Stimulated activated CD4-positive, alpha-beta T cell treated with anti-CD3 and anti-CD28 coated beads, TNF-alpha, amount 100 ng/mL, for 24 hours (primary cell): ENCODE results near the gene KATNB1.

Experiments
- DNase-seq, 3 experiments: peaks; one replicate each; pipeline ENCODE4 v3.0.0-alpha.2; 2020; ENCODE audit warnings: low read depth in 3 of 3

Gene KATNB1, protein sequence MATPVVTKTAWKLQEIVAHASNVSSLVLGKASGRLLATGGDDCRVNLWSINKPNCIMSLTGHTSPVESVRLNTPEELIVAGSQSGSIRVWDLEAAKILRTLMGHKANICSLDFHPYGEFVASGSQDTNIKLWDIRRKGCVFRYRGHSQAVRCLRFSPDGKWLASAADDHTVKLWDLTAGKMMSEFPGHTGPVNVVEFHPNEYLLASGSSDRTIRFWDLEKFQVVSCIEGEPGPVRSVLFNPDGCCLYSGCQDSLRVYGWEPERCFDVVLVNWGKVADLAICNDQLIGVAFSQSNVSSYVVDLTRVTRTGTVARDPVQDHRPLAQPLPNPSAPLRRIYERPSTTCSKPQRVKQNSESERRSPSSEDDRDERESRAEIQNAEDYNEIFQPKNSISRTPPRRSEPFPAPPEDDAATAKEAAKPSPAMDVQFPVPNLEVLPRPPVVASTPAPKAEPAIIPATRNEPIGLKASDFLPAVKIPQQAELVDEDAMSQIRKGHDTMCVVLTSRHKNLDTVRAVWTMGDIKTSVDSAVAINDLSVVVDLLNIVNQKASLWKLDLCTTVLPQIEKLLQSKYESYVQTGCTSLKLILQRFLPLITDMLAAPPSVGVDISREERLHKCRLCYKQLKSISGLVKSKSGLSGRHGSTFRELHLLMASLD

DNA sequence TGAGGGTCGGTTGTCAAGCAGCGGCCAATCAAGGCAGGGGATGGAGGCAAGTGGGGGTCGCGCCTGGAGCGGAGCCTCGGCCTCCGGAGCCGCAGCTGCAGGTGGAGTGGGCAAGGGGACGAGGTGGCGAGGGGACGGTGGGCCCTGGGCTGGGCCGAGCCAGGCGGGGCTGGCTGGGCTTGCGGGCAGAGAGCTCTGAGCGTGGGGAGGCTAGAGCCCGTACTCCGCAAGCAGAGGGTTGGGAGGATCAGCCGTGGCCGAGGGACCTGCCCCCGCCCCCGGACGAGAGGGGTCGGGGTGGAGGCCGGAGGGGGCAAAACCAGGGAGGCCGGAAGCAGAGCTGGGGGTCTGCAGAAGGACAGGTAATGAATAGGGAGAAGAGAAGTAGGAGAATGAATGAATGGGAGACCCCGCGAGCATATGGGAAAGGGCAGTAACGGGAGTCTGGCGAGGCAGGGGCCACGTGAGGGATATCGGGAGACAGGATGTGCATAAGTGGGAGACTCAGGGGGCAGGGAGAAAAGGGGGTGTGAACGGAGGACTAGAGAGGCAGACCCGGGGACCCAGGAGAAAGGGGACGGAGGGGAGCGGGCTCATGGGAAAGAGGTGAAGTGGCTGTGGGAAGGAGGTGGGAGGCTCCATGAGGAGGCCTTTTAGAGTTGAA is at the start of gene KATNB1:
Gene KATNB1 (plus strand): TSS at position 16 of the 664 bp plus-strand sequence. CDS start 1,474 bp downstream, outside the sequence.
- DNase-seq = no peak

DNA sequence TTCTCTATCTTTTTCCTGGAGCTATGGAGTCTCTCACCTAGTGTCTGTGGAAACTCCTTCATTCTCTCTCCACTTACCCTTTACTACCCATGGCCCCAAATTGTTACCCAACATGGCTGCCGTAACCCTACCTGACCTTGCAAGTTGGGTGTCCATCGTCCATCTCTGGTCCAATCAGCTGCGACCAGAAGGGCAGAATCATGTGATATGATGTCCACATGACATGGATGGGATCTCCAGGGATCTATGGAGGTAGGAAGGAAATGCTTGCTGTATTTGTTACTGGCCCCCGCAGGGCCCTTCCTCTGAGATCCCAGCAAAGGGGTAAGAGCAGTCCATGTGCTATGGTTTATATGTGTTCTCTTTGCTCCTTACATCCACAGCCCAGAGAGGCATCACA is 49.0 kb upstream of the KATNB1 start:
- no peak for DNase-seq

DNA sequence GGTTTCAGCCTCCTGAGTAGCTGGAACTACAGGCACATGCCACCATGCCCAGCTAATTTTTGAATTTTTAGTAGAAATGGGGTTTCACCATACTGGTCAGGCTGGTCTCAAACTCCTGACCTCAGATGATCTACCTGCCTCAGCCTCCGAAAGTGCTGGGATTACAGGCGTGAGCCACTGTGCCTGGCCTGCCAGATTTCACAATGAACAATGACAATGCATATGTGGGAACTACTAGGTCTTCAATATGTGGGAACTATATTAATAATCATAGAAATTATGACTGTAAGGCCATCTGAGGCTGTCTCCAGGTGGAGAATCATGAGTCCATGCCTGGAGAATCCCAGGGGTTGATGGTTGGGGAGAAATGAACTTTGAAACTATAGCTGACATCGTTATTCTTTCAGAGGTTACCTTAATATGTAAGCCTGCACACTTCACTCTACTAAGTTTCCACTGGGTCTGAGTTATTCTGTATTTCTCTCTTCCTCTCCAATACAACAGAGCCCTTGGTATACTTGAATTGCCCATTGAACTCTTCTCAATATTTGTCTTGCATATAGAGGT is 48.1 kb upstream of the KATNB1 start:
- DNase-seq = no peak

DNA sequence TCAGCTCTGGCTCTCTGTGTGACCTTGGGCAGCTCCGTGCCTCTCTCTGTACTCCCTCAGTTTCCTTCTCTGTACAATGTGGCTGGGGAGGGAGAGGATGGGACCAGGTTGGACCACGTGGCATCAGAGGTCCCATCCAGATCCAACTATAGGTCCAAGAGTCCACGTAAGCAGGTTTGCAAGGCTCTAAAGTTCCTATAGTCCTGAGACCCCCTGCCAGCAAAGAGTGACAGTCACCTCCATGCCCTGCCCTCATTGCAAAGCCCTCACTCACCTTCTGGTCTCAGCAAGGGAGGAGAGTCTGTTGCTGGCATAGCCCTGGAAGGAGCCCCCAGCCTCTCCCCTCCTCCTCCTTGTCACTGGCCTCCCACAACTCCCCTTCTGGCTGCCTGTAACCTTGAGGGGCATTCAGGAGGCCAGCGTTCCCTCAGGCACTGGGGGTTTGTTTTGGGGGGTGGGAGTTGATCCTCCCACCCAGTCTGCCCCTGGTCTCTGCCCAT is 47.0 kb upstream of the KATNB1 start:
- DNase-seq = no peak

DNA sequence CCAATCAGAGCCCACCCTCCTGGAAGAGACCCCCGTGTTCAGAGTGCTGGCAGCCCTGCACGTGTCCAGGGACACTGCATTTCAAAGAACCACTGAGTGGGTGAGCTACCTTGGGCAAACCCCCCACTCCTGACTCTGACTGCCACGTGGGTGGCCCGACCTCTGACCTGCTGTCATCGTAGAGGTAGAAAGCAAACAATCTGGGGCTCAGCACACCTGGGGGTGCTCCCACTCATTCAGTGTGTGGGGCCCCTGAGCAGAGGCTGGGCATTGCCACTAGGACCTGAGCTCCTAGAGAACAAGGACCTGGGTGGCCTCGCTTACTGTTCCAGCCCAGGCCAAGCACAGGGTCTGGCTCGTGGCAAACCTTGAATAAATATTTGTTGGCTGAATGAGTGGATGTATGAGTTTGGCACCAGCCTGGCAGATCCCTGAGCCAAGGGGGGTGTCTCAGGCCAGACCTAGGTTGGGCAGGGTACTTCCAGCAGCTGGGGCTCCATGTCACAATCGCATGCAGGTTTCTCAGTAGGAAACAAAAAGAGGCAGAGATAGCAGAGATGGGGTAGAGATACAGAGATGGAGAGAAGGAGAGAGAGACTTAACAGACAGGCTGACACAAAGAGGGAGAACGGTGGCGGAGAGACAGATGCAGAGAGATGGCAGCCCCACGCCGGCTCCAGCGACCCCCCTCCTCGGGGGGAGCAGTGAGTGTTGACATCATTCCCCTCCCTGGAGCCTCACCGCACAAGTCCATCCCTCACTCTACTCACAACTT is 46.4 kb upstream of the KATNB1 start:
- no peak for DNase-seq

DNA sequence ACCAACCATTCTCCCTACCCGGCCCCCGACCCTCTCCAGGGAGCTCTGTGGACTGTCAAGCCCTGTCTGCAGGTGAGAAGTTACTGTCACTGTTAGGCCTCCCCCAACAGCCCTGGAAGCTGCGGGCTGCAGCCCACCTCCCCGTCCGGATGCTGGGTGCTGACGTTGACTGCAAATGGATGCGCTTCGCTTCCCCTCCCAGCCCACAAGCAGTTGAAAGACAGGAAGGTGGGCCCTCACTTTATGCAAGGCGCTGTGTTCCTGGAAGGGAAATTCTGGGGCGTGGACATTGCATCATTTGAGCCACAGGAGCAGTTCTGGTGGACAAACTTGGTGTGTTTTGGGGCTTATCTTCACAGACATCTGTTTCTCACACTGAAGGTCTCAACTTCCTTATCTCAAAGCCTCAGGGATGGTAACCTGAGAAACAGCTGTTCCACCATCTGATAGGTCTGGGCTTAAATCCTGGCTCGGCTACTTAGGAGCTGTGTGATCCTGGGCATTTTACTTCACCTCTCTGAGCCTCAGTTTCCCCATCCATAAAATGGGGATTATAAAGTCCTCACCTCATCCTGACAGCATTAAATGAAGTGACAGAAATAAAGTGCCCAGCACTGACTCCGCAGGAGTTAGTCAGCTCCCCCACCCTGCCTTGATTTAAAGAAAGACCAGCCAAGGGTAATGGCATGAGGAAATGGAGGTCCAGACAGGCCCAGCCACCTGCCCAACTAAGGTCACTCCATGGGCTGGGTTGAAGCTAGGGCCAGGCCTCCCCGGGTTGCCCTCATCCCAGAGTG is 45.6 kb upstream of the KATNB1 start:
- DNase-seq = peak in 2 of 3 experiments; percentile 6 to 14

DNA sequence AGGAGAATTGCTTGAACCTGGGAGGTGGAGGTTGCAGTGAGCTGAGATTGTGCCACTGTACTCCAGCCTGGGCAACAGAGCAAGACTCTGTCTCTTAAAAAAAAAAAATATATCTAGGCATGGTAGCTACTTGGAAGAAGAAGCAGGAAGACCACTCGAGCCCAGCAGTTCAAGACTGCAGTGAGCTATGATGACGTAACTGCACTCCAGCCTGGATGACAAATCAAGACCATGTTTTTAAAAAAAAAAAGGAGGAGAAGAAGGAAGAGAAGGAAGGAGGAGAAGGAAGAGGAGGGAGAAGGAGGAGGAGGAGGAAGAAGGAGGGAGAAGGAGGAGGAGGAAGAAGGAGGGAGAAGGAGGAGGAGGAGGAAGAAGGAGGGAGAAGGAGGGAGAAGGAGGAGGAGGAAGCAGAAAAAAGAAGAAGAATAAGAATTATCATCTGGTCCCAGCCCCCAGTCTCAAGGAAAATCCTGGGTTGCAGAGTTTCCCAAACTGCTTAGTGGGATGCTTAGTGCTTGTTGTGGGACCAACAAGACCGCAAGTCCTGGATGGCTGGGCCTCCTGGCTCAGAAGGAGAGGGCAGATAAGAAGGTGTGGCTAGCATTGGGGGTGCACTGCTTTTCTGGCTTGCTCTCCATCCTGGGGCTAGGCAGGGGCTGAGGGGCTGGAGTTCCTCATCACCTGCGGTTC is 44.6 kb upstream of the KATNB1 start:
- no peak for DNase-seq

DNA sequence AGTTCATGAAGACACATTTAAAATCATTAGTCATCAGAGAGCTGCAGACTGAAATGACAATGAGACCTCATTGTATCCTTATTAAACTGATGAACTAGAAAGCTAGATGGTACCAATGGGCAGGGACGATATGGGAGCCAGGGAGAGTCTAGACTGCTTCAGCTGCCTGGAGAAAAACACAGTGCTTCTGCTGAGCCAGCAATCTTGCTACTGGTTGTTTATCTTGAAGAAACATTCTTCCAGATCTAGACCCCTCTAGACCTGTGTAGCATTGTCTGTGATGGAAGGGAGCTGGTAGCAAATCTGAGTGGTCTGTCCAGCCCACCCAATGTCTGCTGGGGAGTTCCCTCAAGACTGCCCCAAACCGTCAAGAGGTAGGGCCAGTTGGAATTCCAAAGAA is 42.9 kb upstream of the KATNB1 start:
- no peak for DNase-seq

DNA sequence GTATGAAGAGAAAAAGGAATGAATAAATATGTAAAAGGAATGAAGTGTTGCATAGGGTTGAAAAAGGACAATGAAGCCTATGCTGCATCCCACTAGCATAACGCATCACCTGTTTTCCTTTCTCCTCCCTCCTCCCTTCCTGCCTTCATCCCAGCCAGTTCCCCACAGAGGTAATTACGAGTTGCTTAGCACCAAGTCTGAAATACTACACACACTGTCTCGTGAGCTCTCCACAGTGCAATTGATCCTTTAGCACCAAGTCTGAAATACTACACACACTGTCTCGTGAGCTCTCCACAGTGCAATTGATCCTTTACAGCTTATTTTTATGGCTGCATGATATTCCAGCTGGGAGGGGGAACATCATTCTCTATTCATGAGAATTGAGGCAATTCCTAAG is 42.0 kb upstream of the KATNB1 start:
- DNase-seq = no peak

DNA sequence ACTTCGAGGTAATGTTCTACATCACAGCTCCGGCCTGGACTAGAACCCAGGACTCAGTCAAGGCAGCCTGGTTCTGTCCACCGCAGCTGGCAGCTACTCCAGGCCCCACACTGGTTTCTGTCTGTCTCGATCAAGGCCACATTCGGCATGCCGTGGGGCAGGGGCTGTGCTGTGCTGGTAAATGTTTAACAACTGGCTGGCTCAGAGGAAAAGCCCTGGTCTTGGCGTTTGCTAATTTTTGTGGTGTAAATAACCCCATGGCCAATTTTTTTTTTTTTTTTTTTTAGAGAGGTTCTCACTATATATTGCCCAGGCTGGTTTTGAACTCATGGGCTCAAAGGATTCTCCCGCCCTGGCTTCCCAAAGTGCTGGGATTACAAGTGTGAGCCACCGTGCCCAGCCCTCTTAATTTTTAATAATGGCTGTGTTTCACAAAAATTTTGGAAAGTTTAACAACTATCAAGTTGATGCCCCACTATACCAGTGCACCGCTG is 41.3 kb upstream of the KATNB1 start:
- no peak for DNase-seq

DNA sequence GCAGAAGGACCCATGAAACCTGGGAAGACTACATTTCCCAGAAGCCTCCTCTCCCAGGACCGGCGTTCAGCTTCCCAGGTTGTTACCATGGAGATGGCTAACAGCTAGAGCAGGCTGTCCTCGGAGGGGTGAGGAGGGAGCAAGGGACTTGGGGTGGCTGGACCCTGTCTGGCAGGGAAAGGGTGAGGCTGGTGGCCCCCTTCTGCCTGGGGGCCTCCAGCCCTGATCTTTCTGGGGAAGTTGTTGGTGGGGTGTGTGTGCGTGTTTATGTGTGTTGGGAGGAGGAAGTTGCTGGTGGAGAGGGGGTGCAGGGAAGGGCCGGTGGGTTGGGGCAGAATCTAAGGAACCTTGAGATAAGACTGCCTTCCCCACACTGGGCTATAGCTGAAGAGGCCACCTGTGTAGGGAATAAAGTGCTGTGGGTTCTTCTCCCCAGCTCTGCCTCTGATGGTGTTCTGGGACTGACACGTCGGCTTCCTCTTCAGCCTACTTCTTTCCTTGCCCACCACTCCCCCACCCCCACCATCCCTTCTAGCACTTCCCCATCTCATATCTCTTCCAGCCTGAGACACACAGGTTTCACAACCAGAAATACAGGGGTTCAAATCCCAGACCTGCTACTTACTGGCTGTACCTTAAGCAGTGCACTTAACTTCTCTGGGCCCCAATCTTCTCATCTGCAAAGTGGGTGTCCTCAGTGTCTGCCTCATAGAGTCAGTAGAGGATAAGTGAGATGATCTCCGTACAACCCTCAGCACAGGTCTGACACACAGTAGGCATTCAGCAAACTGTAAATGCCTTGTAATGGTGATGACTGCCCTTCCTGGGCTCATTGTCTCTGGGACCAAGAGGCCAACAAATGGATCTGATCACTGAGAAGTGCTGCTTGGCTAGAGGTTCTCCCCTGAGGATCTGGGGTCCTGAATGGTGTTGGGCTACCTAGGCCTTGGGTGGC is 40.6 kb upstream of the KATNB1 start, which contains the start of gene DRC7:
Gene DRC7 (plus strand): TSS at position 82 of the 955 bp plus-strand sequence. CDS start 3,144 bp downstream, outside the sequence.
- DNase-seq = peak in 1 of 3 experiments; percentile 5

DNA sequence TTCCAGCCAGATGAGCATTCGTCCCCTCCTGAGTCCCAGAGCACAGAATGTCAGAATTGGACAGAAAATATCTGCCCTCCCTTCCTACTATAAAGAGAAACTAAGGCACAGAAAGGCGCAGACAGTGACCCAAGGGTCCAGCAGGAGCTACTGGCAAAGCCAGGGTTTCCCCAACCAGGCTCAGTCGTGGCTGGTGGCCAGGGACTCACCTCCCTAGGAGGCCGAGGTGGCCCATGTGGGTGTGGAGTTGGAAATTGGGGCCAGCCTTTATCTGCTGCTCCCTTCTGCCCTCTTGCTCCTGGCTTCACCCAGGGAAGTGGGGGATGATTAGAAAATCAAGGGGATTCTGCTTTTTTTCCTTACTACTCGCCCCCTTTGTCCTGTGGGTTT is 39.9 kb upstream of the KATNB1 start:
- DNase-seq = no peak

DNA sequence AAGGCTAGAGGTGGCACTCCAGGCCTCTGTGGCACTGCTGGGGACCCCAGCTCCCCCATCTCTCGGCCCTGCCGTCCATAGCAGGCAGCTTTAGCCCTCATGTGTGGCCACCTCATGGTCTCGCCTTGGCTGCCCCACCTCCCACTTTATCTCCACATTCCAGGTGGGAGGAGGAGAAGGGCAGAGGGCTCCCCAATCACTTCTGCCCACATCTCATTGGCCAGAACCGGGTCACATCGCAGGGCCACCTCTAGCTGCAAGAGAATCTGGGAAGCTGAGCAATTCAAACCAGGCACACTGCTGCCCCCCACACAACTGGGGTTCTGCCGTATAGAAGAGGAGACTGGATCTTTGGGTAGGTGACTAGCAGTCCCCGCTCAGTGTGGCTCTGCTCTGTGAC is 39.3 kb upstream of the KATNB1 start:
- DNase-seq = no peak

DNA sequence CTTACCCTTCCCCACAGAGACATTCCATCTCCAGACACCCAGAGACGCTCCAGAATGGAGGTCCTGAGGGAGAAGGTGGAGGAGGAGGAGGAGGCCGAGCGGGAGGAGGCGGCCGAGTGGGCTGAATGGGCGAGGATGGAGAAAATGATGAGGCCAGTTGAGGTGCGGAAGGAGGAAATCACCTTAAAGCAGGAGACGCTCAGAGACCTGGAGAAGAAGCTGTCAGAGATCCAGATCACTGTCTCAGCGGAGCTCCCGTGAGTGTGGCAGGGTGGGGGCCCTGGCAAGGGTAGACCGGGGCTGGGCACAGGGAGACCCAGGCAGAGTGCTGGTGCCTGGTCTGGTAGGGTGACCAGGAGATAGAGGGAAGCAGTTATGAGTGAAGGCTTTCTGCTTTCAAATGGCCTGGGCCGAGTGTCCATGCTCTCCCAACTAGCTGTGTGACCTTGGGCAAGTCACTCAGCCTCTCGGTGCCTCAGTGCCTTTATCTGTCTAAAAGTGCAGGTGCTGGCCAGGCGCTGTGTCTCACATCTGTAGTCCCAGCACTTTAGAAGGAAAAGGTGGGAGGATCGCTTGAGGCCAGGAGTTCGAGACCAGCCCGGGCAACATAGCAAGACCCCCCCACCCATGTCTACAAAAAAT is 37.6 kb upstream of the KATNB1 start:
- DNase-seq = no peak

DNA sequence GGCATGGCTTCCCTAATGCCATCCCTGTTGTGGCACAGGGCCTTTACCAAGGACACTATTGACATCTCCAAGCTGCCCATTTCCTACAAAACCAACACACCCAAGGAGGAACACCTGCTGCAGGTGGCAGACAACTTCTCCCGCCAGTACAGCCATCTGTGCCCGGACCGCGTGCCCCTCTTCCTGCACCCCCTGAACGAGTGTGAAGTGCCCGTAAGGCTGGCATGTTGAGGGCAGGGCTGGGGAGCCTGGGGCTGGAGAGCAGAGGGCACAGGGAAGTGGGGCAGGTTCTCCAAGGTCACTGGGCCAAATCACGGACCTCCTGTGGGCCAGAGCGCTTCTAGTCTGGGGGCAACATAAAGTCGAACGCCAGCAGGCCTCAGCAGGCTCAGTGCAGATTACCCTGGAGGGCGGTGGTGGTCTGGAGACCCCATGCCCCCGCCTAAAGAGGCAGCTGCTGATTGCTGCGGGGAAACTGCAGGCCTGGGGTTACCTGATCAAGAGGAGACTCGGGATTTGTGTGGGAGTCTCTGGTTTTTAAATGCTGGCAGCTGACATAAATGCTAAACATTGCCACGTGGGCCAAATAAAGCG is 36.7 kb upstream of the KATNB1 start:
- DNase-seq = no peak

DNA sequence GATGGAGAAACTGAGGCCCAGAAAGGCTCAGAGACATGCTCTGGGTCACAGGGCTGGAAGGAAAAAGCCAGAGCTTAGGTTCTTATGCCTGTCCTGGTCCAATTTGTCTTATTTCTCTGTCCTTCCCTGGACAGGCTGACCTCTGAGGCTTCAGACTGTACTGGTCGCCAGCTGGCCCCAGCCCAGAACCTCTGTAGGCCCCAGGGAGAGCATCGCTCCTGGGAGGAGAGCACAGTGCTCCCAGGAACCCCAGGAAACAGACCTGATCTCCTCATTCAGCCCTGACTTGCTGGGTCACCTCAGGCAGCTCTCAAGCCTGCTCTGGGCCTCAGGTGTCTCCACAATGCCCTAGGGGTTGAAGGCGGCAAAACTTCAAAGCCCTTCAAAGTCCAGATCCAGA is 36.1 kb upstream of the KATNB1 start:
- no peak for DNase-seq

DNA sequence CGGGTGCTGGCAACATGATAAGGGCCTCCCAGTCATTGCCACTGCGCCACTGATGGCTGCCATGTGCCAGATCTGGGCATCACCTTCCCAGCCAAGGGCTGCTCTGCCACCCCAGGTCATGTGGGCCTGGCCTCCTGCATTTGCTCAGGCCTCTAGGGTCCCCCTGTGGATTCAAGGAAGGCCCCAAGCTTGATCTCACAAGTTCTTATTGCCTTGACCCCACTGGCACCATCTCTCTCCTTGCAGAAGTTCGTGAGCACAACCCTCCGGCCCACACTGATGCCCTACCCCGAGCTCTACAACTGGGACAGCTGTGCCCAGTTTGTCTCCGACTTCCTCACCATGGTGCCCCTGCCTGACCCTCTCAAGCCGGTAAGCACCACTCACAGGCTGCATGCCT is 35.7 kb upstream of the KATNB1 start:
- DNase-seq = no peak
